SK-N-MC (cell line): ENCODE measurements around the gene RASA4B.
"Not testable (repeated sequence)": the region's sequence is repeated elsewhere in the genome, so short reads cannot be mapped to it uniquely, and the experiment has no call there.

ENCODE experiments used
- EZH2 ChIP-seq: fragments of 200-600 bp; sonication (generic); IDR thresholded peaks from one replicate; pipeline ENCODE4 v1.6.1; 2017; ENCODE audit warnings: antibody characterized with exemption
- FOXP2 ChIP-seq: optimal IDR thresholded peaks from 2 replicates; pipeline ENCODE3; 2011; ENCODE audit warnings: mild to moderate bottlenecking, moderate library complexity; ENCODE audit not compliant: insufficient read depth; ENCODE audit errors: extremely low read length, control extremely low read depth
- POLR2AphosphoS5 ChIP-seq: IDR thresholded peaks from 2 replicates; pipeline ENCODE4 v1.6.1; 2012; ENCODE audit warnings: mild to moderate bottlenecking, low read depth, low read length, borderline replicate concordance

- TF ChIP-seq POLR2AphosphoS5, EZH2, FOXP2: not testable (repeated sequence)
These were observed at the start of gene RASA4B for GRCh38 chr7:102517550-102518147.
